ENCODE data around the gene TFE3. TPM values are rescaled to one million over a fixed set of nuclear protein-coding genes. Genes with fewer than 3 reads are reported as not detected.
"Not testable (repeated sequence)": the region's sequence is repeated elsewhere in the genome, so short reads cannot be mapped to it uniquely, and the experiment has no call there.

The TFE3 gene
- total RNA-seq, 1 experiment from 2014 or later = 71.7 TPM

DNA sequence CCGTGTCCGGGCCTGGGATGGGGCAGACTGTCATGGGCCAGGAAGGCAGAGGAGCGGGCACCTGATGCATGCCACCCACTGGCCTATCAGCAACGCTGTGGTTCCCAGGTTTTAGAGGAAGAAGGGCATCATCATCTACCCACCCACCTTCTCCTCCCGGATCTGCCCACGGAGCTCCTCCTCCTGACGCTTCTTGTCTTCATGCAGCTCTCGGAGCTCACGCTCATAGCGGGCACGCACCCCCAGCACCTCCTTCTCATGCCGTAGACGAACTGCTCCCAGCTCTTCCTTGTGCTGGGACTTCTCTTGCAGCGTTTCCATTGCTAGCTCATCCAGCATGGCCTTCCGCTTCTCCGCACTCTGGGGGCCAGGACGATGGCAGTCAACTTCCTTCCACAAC, 60.1 kb downstream of the TFE3 start:
- H3K4me3 Mint-ChIP-seq (ENCODE audit: unreplicated experiment) = no peak overlapping the region
- intact Hi-C loops (cut with micrococcal nuclease) = no loop called here
- H3K4me1 Mint-ChIP-seq (ENCODE audit: insufficient read depth, unreplicated experiment) = no peaks in the 10 kb centered on the region
- ChIA-PET CTCF (no interaction called here), POLR2A (interaction anchor here (0.7 kb wide), 1 partner anchor 246 kb away, joined by 3 read pairs; no protein-coding TSS in a partner anchor)
- H3K27ac Mint-ChIP-seq (ENCODE audit: low read depth, unreplicated experiment) = no peak overlapping the region
- DNase-seq (ENCODE audit: unreplicated experiment) = no peak
- H3K36me3 Mint-ChIP-seq (ENCODE audit: insufficient read depth, unreplicated experiment) = peaks cover 36% of the 10 kb centered on the region
- TF ChIP-seq, protein P1, sequence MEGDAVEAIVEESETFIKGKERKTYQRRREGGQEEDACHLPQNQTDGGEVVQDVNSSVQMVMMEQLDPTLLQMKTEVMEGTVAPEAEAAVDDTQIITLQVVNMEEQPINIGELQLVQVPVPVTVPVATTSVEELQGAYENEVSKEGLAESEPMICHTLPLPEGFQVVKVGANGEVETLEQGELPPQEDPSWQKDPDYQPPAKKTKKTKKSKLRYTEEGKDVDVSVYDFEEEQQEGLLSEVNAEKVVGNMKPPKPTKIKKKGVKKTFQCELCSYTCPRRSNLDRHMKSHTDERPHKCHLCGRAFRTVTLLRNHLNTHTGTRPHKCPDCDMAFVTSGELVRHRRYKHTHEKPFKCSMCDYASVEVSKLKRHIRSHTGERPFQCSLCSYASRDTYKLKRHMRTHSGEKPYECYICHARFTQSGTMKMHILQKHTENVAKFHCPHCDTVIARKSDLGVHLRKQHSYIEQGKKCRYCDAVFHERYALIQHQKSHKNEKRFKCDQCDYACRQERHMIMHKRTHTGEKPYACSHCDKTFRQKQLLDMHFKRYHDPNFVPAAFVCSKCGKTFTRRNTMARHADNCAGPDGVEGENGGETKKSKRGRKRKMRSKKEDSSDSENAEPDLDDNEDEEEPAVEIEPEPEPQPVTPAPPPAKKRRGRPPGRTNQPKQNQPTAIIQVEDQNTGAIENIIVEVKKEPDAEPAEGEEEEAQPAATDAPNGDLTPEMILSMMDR (IDR thresholded peaks at IDR 0.05; ENCODE audit: unreplicated experiment) = no peak
- BruUV-seq (replicated peaks) = no TSS peak
- H3K9me3 Mint-ChIP-seq (ENCODE audit: unreplicated experiment) = peaks cover 12% of the 10 kb centered on the region
- H3K27me3 Mint-ChIP-seq (ENCODE audit: insufficient read depth, unreplicated experiment) = no peaks in the 10 kb centered on the region

DNA sequence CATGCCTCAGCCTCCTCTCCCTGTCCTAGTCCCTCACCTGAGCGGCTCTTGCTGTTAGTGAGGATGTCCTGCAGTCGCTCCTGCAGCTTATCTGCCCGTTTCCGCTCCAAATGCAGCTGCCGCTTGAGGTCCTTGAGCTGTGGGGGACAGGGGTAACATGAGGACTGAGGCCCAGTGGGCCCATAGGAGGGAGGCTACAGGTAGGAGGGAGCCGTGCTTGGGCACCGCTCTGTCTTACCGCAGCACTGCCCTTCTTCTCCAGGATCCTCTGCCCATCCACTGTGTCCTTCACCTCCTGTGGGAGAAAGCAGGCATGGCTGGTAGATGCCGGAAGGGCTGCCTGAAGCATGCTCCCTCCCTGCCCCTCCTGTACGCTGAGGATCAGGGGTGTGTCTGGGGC, 62.0 kb downstream of the TFE3 start:
- no TSS peak for BruUV-seq (replicated peaks)
- Mint-ChIP-seq H3K36me3 (ENCODE audit: insufficient read depth, unreplicated experiment) (peaks cover 45% of the 10 kb centered on the region), H3K4me3 (ENCODE audit: unreplicated experiment) (no peak overlapping the region), H3K27me3 (ENCODE audit: insufficient read depth, unreplicated experiment) (no peaks in the 10 kb centered on the region), H3K9me3 (ENCODE audit: unreplicated experiment) (peaks cover 12% of the 10 kb centered on the region), H3K27ac (ENCODE audit: low read depth, unreplicated experiment) (no peak overlapping the region), H3K4me1 (ENCODE audit: insufficient read depth, unreplicated experiment) (no peaks in the 10 kb centered on the region)
- TF ChIP-seq, protein P1 (IDR thresholded peaks at IDR 0.05; ENCODE audit: unreplicated experiment) = no peak
- no peak for DNase-seq (ENCODE audit: unreplicated experiment)
- ChIA-PET POLR2A (no interaction called here), CTCF (interaction anchor here (1.5 kb wide), 1 partner anchor 9 kb away, joined by 5 read pairs; the partner anchor contains the start of gene KCND1)
- intact Hi-C loops (cut with micrococcal nuclease) = no loop called here

DNA sequence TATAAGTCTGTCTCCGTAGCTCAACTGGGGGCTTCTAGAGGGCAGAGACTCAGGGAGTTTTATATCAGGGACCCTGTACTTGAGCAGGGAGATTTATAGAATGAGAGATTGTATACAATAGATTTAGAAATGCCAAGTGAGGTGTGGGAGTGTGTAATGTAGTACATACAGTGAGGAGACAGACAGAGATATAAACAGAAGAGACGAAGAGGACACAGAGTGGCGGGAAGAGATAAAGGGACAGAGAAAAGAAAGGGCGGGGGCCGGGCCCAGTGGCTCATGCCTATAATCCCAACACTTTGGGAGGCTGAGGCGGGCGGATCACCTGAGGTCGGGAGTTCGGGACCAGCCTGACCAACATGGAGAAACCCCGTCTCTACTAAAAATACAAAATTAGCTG, 62.8 kb downstream of the TFE3 start:
- intact Hi-C loops (cut with micrococcal nuclease); H3K4me1 Mint-ChIP-seq (ENCODE audit: insufficient read depth, unreplicated experiment); H3K4me3 Mint-ChIP-seq (ENCODE audit: unreplicated experiment); H3K27ac Mint-ChIP-seq (ENCODE audit: low read depth, unreplicated experiment); DNase-seq (ENCODE audit: unreplicated experiment); BruUV-seq (replicated peaks); H3K27me3 Mint-ChIP-seq (ENCODE audit: insufficient read depth, unreplicated experiment); CTCF ChIA-PET: not testable (repeated sequence)
- POLR2A ChIA-PET = interaction anchor here (0.6 kb wide), 1 partner anchor 106 kb away, joined by 3 read pairs; no protein-coding TSS in a partner anchor
- Mint-ChIP-seq H3K36me3 (ENCODE audit: insufficient read depth, unreplicated experiment) (peaks cover 38% of the 10 kb centered on the region), H3K9me3 (ENCODE audit: unreplicated experiment) (peaks cover 18% of the 10 kb centered on the region)

Other genes starting within 250 kb of the TFE3 start
- 45.1 and 53.2 TPM in 2 replicates for gene HDAC6, start 241.3 kb downstream of the TFE3 start, total RNA-seq (2022)
- 0.25 TPM in 1 of 2 replicates, not detected in the other for gene ERAS, start 216.8 kb downstream of the TFE3 start, total RNA-seq (2022)
- gene PCSK1N, start 207.7 kb downstream of the TFE3 start, total RNA-seq (2022) = 5.0 and 6.3 TPM in 2 replicates
- 70.6 and 73.7 TPM in 2 replicates for gene TIMM17B, start 145.6 kb downstream of the TFE3 start, total RNA-seq (2022)
- 126 and 150 TPM in 2 replicates for gene PQBP1, start 145.4 kb downstream of the TFE3 start, total RNA-seq (2022)
- gene SLC35A2, start 131.7 kb downstream of the TFE3 start, total RNA-seq (2022) = 38.6 and 43.5 TPM in 2 replicates
- 8.0 and 9.2 TPM in 2 replicates for gene PIM2, start 124.3 kb downstream of the TFE3 start, total RNA-seq (2022)
- gene OTUD5, start 85.8 kb downstream of the TFE3 start, total RNA-seq (2022) = 35.1 and 38.7 TPM in 2 replicates
- 0.86 and 1.8 TPM in 2 replicates for gene KCND1, start 71.5 kb downstream of the TFE3 start, total RNA-seq (2022)
- 49.6 and 51.0 TPM in 2 replicates for gene GRIPAP1, start 41.1 kb downstream of the TFE3 start, total RNA-seq (2022)
- gene CCDC120, start 15.6 kb upstream of the TFE3 start, total RNA-seq (2022) = 10.3 and 14.4 TPM in 2 replicates
- gene PRAF2, start 30.6 kb upstream of the TFE3 start, total RNA-seq (2022) = 32.1 and 34.5 TPM in 2 replicates
- gene WDR45, start 36.5 kb upstream of the TFE3 start, total RNA-seq (2022) = 93.0 and 96.9 TPM in 2 replicates
- gene GPKOW, start 80.4 kb upstream of the TFE3 start, total RNA-seq (2022) = 22.0 and 24.4 TPM in 2 replicates
- 0.52 and 0.84 TPM in 2 replicates for gene MAGIX, start 119.4 kb upstream of the TFE3 start, total RNA-seq (2022)
- gene PLP2, start 128.5 kb upstream of the TFE3 start, total RNA-seq (2022) = 292 and 308 TPM in 2 replicates
- gene PRICKLE3, start 143.0 kb upstream of the TFE3 start, total RNA-seq (2022) = 14.5 and 15.7 TPM in 2 replicates
- 0.75 and 0.79 TPM in 2 replicates for gene SYP, start 156.8 kb upstream of the TFE3 start, total RNA-seq (2022)
- not detected in 2 replicates for gene CACNA1F, start 190.0 kb upstream of the TFE3 start, total RNA-seq (2022)
- gene CCDC22, start 192.1 kb upstream of the TFE3 start, total RNA-seq (2022) = 11.0 and 11.5 TPM in 2 replicates
- gene FOXP3, start 221.4 kb upstream of the TFE3 start, total RNA-seq (2022) = 0.26 and 0.32 TPM in 2 replicates
- 7.0 and 9.1 TPM in 2 replicates for gene PPP1R3F, start 226.4 kb upstream of the TFE3 start, total RNA-seq (2022)

All from MCF 10A (cell line).